ENCODE data around the gene TNNI2.

- no peak for TF ChIP-seq POLR2AphosphoS5 (IDR thresholded peaks at IDR 0.05)
- no peak for TF ChIP-seq POLR2A (IDR thresholded peaks at IDR 0.05)
These were observed 42.9 kb downstream of the TNNI2 start for GRCh38 chr11:1881442-1882264.

Data from suprapubic skin (tissue), 4 donors.